CD14-positive monocyte (primary cell): Measurements from ENCODE around the gene IKBKE. TPM values are rescaled to one million over a fixed set of nuclear protein-coding genes. Genes with fewer than 3 reads are reported as not detected.

ENCODE experiments used
- DNase-seq, 3 donors: peaks; one replicate each; pipeline ENCODE4 v3.0.0-alpha.2; 2011 to 2022
- H2AFZ ChIP-seq: 2 replicates; pipeline ENCODE4 v1.6.0; 2012; ENCODE audit warnings: mild to moderate bottlenecking, low read depth, low read length, inconsistent platforms; ENCODE audit not compliant: insufficient read depth, poor library complexity, severe bottlenecking
- H3K27ac ChIP-seq, 2 donors: 1 replicate in 1 of 2; 2 replicates in 1 of 2; pipeline ENCODE4 v1.5.1; 2012 to 2013; ENCODE audit warnings: low read length in 2 of 2, control low read depth in 1 of 2, inconsistent platforms in 1 of 2, low read depth in 1 of 2, mild to moderate bottlenecking in 1 of 2
- H3K27me3 ChIP-seq, 2 donors: one replicate each; pipeline versions ENCODE4 v1.6.0 to v1.6.1; 2011 to 2013; ENCODE audit warnings: low read length in 2 of 2; ENCODE audit not compliant: control insufficient read depth in 2 of 2, insufficient read depth in 2 of 2
- H3K36me3 ChIP-seq, 2 donors: replicated peaks in 1 of 2; 1 replicate in 1 of 2; 2 replicates in 1 of 2; pipeline versions ENCODE4 v1.5.1 to v1.6.1; 2012 to 2013; ENCODE audit warnings: low read length in 2 of 2, control low read depth in 1 of 2, inconsistent platforms in 1 of 2, mild to moderate bottlenecking in 1 of 2; ENCODE audit not compliant: insufficient read depth in 2 of 2, control insufficient read depth in 1 of 2
- H3K4me1 ChIP-seq, 2 donors: 1 replicate in 1 of 2; 2 replicates in 1 of 2; pipeline versions ENCODE4 v1.5.1 to v1.6.1; 2012 to 2013; ENCODE audit warnings: low read length in 2 of 2, control low read depth in 1 of 2, inconsistent platforms in 1 of 2, mild to moderate bottlenecking in 1 of 2, moderate library complexity in 1 of 2; ENCODE audit not compliant: insufficient read depth in 2 of 2, control insufficient read depth in 1 of 2
- H3K4me2 ChIP-seq: replicated peaks from 2 replicates; pipeline ENCODE3; 2012; ENCODE audit warnings: low read length, moderate library complexity, mild to moderate bottlenecking; ENCODE audit not compliant: poor library complexity, severe bottlenecking; ENCODE audit errors: extremely low read depth
- H3K4me3 ChIP-seq, 3 experiments: fragments of 200-600 bp in 1 of 3; sonication (generic) in 1 of 3; replicated peaks in 1 of 3; 1 replicate in 2 of 3; 2 replicates in 1 of 3; pipeline ENCODE4 v1.5.1; 2011 to 2013; ENCODE audit warnings: low read length in 3 of 3, mild to moderate bottlenecking in 3 of 3, control low read depth in 2 of 3, low read depth in 2 of 3, inconsistent platforms in 1 of 3, moderate library complexity in 1 of 3
- H3K79me2 ChIP-seq: 2 replicates; pipeline ENCODE4 v1.6.0; 2012; ENCODE audit warnings: mild to moderate bottlenecking, control low read depth, inconsistent platforms, low read length, moderate library complexity; ENCODE audit not compliant: insufficient read depth
- H3K9ac ChIP-seq: 2 replicates; pipeline ENCODE4 v1.6.0; 2017; ENCODE audit warnings: low read length, mild to moderate bottlenecking; ENCODE audit not compliant: insufficient read depth, poor library complexity, severe bottlenecking
- H3K9me3 ChIP-seq, 2 donors: replicated peaks in 1 of 2; 1 replicate in 1 of 2; 2 replicates in 1 of 2; pipeline versions ENCODE4 v1.5.1 to v1.6.1; 2012 to 2013; ENCODE audit warnings: low read length in 2 of 2, control low read depth in 1 of 2; ENCODE audit not compliant: control insufficient read depth in 1 of 2, insufficient read depth in 1 of 2
- H4K20me1 ChIP-seq: 2 replicates; pipeline ENCODE4 v1.6.0; 2012; ENCODE audit warnings: mild to moderate bottlenecking, low read length, control low read depth, moderate library complexity; ENCODE audit not compliant: insufficient read depth
- H3K27ac Mint-ChIP-seq, 7 donors: one replicate each; pipeline ENCODE4 v1.8.0; 2020; ENCODE audit warnings: mild to moderate bottlenecking in 7 of 7, mixed read lengths in 7 of 7, moderate library complexity in 6 of 7, inconsistent platforms in 2 of 7
- H3K27me3 Mint-ChIP-seq, 3 donors: one replicate each; pipeline ENCODE4 v1.8.0; 2021 to 2022; ENCODE audit warnings: low read depth in 3 of 3, mild to moderate bottlenecking in 3 of 3, mixed read lengths in 3 of 3, moderate library complexity in 3 of 3, inconsistent platforms in 1 of 3
- H3K36me3 Mint-ChIP-seq, 2 donors: one replicate each; pipeline ENCODE4 v1.8.0; 2020; ENCODE audit warnings: mixed read lengths in 2 of 2, inconsistent platforms in 1 of 2, mild to moderate bottlenecking in 1 of 2
- H3K4me1 Mint-ChIP-seq: one replicate; pipeline ENCODE4 v1.8.0; 2020; ENCODE audit warnings: mild to moderate bottlenecking, mixed read lengths
- H3K4me3 Mint-ChIP-seq, 2 donors: one replicate each; pipeline ENCODE4 v1.8.0; 2020; ENCODE audit warnings: mild to moderate bottlenecking in 2 of 2, mixed read lengths in 2 of 2, moderate library complexity in 1 of 2
- H3K9me3 Mint-ChIP-seq, 7 donors: one replicate each; pipeline ENCODE4 v1.8.0; 2020 to 2022; ENCODE audit warnings: mixed read lengths in 7 of 7, mild to moderate bottlenecking in 6 of 7, moderate library complexity in 6 of 7, inconsistent platforms in 2 of 7
- WGBS: methylation state at CpG from one replicate; pipeline ENCODE4 v1.1.5; 2013; ENCODE audit warnings: missing lambda C conversion rate; ENCODE audit not compliant: insufficient coverage; 5-methylcytosine and 5-hydroxymethylcytosine counted together
- intact Hi-C, 2 donors: fragments of 100-400 bp; cut with micrococcal nuclease; formaldehyde crosslinking; loops; one replicate each; pipeline versions ENCODE4 v1.15.0 to v1.15.1; 2023
- polyA plus RNA-seq, 3 donors: library from polyadenylated mRNA; depleted of rRNA in 1 of 3; unstranded in 2 of 3; stranded (reverse) in 1 of 3; fragments of 300-500 nt in 2 of 3; fragments of >200 nt in 1 of 3; fragmentation: Illumina TruSeq in 2 of 3; gene quantifications; 1 replicate in 2 of 3; 2 replicates in 1 of 3; pipeline ENCODE4 v1.2.3, GENCODE V29; 2012 to 2021
- TF ChIP-seq, protein P1 (sequence below): fragments of 200-600 bp; IDR thresholded peaks from one replicate; pipeline ENCODE4 v1.8.0; 2022; ENCODE audit warnings: antibody characterized with exemption, mild to moderate bottlenecking

IKBKE gene
- polyA plus RNA-seq, 3 donors, result 35.6 to 40.7 (median 37.6) TPM

- Histone ChIP-seq H3K4me1 (no peaks in the 10 kb centered on the region), H3K9ac (no peak overlapping the region), H3K4me2 (no peak overlapping the region), H2AFZ (no peak overlapping the region), H3K4me3 (no peak overlapping the region), H3K27ac (peak overlapping the region in 1 of 2 donors; percentile 4), H3K9me3 (no peaks in the 10 kb centered on the region), H3K27me3 (no peaks in the 10 kb centered on the region), H4K20me1 (peaks cover 12% of the 10 kb centered on the region), H3K79me2 (no peaks in the 10 kb centered on the region), H3K36me3 (peaks cover 93 to 100% of the 10 kb centered on the region in 2 donors)
- intact Hi-C loops, result no loop called here
- TF ChIP-seq, protein P1, sequence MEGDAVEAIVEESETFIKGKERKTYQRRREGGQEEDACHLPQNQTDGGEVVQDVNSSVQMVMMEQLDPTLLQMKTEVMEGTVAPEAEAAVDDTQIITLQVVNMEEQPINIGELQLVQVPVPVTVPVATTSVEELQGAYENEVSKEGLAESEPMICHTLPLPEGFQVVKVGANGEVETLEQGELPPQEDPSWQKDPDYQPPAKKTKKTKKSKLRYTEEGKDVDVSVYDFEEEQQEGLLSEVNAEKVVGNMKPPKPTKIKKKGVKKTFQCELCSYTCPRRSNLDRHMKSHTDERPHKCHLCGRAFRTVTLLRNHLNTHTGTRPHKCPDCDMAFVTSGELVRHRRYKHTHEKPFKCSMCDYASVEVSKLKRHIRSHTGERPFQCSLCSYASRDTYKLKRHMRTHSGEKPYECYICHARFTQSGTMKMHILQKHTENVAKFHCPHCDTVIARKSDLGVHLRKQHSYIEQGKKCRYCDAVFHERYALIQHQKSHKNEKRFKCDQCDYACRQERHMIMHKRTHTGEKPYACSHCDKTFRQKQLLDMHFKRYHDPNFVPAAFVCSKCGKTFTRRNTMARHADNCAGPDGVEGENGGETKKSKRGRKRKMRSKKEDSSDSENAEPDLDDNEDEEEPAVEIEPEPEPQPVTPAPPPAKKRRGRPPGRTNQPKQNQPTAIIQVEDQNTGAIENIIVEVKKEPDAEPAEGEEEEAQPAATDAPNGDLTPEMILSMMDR, result no peak
- Mint-ChIP-seq H3K27ac (peak overlapping the region in 3 of 7 donors; percentile 10 to 73 (median 56)), H3K4me3 (no peak overlapping the region), H3K4me1 (no peaks in the 10 kb centered on the region), H3K27me3 (peaks cover 0 to 4% (median 3%) of the 10 kb centered on the region in 3 donors), H3K36me3 (peaks cover 96 to 97% of the 10 kb centered on the region in 2 donors), H3K9me3 (no peaks in the 10 kb centered on the region)
- no peak for DNase-seq
- WGBS, result 100% methylated on average over 4 of the region's 8 CpGs
These were observed 24.3 kb upstream of the IKBKE start for GRCh38 chr1:206445911-206446356.

- no peak for DNase-seq
- Mint-ChIP-seq H3K4me1 (no peaks in the 10 kb centered on the region), H3K27me3 (peaks cover 0 to 3% (median 3%) of the 10 kb centered on the region in 3 donors), H3K27ac (no peak overlapping the region), H3K9me3 (no peaks in the 10 kb centered on the region), H3K4me3 (no peak overlapping the region), H3K36me3 (peaks cover 97 to 98% of the 10 kb centered on the region in 2 donors)
- WGBS, result 92% methylated on average over 5 of the region's 11 CpGs
- Histone ChIP-seq H3K36me3 (peaks cover 94 to 100% of the 10 kb centered on the region in 2 donors), H3K4me3 (no peak overlapping the region), H4K20me1 (peaks cover 12% of the 10 kb centered on the region), H3K4me1 (no peaks in the 10 kb centered on the region), H3K27ac (no peak overlapping the region), H3K27me3 (no peaks in the 10 kb centered on the region), H3K9ac (no peak overlapping the region), H3K9me3 (no peaks in the 10 kb centered on the region), H2AFZ (no peak overlapping the region), H3K79me2 (no peaks in the 10 kb centered on the region), H3K4me2 (no peak overlapping the region)
- TF ChIP-seq, protein P1, result no peak
- intact Hi-C loops, result no loop called here
These were observed 23.4 kb upstream of the IKBKE start for GRCh38 chr1:206446688-206447421.
